Dermis microvascular lymphatic vessel endothelial cell (primary cell): ENCODE measurements around the gene MMP24. TPM values are rescaled to one million over a fixed set of nuclear protein-coding genes. Genes with fewer than 3 reads are reported as not detected.
"Not testable (repeated sequence)": the region's sequence is repeated elsewhere in the genome, so short reads cannot be mapped to it uniquely, and the experiment has no call there.

Source experiments
- DNase-seq, 2 donors: peaks; one replicate each; pipeline versions ENCODE4 v3.0.0 to v3.0.0-alpha.2; 2010; ENCODE audit warnings: low read depth in 2 of 2
- total RNA-seq: library from RNA; depleted of rRNA; stranded (reverse); fragments of >200 nt; gene quantifications from 2 replicates; pipeline ENCODE4 v1.2.1, GENCODE V29; 2014

MMP24 gene
- total RNA-seq, 1 donor from 2014 or later, result under 0.01 TPM

DNA sequence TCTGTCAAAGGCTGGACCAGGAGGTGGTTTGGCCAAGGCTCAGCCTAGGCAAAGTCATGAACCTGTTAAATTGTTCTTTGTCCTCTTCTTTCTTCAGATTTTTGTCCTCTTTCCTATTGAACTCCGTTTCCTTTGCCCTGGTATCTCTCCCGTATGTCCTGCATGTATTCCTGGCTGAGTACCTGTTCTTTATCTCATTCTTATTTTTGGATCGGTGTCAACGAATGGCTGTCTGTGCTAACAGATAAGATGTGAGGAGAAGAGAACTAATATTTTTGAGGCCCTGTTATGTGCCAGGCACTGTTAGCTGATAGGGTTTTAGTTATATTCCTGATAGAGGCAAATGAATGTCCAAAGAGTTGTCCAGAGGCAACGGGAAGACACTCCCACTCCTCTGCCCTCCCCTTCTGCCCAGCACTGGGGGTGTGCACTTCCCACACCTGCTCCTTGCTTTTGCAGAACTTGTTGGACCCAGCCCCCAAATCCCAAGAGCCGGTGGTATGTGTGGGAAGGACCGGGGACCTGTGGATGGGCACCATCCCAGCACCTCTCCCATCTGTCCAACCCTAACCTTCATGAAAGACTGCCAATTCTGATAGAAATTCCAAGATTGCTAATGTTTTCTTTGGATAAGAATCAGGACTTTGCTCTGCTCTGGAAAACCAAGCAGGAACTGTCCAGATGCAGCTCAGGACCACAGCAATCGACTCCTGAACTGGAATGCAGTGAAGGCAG lies 30.9 kb downstream of the MMP24 start:
- peak in 1 of 2 donors; percentile 42 for DNase-seq

- no peak for DNase-seq
Measured at GRCh38 chr20:35260426-35260825, 33.9 kb downstream of the MMP24 start.

DNA sequence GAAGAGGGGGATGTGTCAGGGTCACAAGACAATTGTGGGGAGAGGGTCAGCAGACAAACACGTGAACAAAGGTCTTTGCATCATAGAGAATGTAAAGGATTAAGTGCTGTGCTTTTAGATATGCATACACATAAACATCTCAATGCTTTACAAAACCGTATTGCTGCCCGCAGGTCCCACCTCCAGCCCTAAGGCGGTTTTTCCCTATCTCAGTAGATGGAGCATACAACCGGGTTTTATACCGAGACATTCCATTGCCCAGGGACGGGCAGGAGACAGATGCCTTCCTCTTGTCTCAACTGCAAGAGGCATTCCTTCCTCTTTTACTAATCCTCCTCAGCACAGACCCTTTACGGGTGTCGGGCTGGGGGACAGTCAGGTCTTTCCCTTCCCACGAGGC lies 35.8 kb downstream of the MMP24 start:
- not testable (repeated sequence) for DNase-seq

- peak in 1 of 2 donors; percentile 55 for DNase-seq
Measured at GRCh38 chr20:35262731-35263531, 36.4 kb downstream of the MMP24 start.

DNA sequence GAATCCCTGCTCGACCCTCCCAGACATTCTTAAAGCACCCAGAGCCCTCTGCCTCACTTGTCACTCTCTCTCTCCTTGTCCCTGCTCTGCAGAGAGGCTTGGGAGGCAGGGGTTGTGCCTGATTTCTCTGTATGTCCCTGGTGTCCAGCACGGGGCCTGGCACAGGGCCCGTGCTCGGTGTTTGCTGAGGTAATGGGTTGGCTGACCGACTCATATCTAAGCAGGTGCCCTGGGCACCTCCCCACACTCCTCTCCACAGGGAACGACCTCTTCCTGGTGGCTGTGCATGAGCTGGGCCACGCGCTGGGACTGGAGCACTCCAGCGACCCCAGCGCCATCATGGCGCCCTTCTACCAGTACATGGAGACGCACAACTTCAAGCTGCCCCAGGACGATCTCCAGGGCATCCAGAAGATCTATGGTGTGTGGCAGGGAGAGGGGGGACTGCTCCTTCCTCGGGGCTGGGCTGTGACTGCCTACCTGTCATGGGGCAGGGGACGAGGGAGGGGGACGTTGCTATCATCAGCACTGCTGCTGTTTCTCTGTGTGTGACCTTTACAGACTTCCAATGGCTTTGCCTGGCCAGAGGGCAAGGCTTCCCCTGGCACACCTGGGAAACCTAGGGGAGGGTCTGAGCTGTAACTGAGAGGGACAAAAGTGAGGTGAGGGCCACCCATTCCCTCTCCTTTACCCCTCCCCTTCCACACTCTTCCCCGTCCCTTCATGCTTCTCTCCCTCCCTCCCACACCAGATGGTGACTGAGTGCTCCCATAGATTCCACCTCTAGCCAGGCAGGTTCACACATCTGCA lies 37.2 kb downstream of the MMP24 start:
- peak in 1 of 2 donors; percentile 11 for DNase-seq

DNA sequence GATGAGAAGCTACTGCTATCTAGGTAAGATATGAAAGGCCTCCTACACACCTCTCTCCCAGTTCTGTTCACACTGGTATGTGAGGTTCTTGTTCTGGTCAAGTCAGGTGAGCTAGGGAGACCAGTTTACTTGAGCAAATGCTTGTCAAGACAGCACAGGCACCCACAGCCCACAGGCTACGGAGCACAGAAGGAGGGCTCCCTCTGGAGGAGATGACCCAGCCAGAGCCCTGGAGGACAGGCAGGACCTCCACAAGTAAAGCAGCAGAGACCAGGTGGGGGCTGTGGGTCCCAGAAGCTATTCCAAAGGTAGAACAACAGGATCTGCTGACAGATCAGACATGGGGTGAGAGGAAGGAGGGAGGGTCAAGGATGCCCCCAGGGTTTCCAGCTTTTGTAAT lies 38.3 kb downstream of the MMP24 start:
- peak in 1 of 2 donors; percentile 53 for DNase-seq

- DNase-seq, result no peak
Measured at GRCh38 chr20:35267092-35267491, 40.6 kb downstream of the MMP24 start.

DNA sequence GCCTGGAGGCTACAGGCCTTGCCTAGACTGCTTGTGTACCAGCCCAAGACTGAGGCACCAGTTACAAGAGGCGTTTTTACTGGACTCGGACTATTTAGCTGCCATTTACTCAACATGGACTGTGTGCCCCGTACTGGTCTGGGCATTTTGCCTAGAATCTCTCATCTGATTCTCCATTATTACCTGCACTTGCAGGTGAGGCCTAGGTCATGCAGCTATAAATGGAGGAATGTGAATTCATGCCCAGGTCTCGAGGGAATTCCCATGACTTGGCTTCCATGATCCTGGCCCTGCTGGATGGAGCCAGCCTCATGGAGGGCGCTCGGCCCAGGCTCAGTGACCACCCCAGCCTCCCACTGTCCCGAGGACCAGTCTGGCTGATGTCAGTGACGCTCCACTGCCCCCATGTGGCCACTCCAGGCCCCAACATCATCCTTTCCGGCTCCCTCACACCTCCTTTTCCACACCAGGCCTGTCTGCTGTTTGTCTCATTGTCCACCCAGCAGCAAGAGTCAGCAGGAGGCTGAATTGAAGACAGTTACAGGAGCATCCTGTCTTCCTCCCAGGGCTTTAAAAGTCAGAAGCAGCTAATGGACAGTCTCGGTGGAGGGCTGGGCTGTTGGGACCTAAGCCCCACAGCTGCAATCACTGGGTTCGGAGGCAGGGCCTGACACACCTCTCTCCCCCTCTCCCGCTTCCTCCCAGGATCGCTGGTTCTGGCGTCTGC lies 42.7 kb downstream of the MMP24 start:
- peak; percentile 40 to 67 for DNase-seq

DNA sequence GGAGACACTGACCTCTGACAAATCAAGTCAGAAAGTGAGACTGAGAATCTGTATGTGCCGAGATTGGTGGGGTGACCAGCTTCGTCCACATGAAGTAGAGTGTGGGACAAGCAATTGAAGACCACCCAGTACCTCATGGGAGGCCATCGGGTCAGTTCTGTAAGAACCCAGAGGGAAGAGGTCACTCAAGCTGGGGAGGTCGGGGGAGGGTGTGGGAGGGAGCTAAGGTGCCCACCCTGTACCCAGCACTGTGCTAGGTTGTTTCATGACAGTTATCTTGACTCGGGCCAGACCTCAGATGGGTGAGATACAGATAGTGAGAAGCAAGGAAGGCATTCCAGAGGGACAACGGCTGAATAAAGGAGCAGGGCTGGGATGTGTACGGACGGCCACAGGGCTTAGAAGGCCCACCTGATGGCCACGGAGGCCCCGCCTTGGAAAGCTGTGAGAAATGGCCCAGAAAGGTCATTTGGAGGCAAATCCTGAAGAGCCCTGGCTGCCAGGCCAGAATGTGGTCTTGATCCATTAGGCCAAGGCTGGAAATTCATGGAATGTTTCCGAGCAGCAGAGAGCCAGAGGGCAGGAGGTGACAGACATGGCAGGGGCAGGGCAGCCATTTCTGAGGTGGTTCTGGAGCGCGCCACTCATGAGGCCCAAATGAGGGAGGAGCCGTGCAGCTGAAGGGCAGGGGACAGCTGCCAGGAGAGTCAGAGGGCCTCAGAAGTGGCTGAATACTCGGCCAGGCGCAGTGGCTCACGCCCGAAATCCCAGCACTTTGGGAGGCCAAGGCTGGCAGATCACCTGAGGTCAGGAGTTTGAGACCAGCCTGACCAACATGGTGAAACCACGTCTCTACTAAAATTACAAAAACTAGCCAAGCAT lies 43.8 kb downstream of the MMP24 start:
- no peak for DNase-seq

- DNase-seq, result no peak
Measured at GRCh38 chr20:35271073-35271882, 44.8 kb downstream of the MMP24 start.

GRCh38 chr20:35271904-35272303 lies 45.4 kb downstream of the MMP24 start:
- no peak for DNase-seq

DNA sequence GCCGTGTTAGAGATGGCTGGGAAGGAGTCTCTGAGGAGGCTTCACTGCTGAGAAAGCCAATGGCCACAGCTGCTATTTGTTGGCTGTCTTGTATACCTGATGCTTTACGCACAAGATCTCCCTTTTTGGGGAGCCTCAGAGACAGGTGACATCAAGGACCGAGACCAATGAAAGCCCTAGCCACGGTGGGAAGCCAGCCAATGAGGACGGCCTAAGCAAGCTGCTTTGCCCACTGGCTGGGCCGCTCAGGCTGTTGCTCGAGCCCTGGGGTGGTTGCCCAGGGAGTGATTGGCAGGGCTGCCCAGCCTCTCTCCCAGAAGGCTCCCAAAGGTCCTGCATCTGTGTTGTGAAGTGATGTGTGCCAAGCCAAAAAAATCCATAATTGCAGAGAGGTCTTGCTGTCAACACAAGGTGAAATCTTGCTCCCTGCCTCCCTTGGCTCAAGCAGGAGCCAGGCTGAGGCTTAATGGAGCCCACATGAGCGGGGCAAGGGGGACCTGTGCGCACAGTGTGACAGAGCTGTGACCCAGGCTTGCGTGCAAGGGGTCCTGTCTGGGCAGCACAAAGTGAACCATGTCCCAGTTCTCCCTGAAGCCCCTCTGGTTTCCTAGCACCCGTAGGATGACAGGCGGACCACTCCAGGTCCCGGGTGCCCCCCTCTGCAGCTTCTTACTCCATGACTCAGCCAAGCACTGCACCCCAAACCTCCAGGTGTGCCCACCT lies 47.1 kb downstream of the MMP24 start:
- no peak for DNase-seq

DNA sequence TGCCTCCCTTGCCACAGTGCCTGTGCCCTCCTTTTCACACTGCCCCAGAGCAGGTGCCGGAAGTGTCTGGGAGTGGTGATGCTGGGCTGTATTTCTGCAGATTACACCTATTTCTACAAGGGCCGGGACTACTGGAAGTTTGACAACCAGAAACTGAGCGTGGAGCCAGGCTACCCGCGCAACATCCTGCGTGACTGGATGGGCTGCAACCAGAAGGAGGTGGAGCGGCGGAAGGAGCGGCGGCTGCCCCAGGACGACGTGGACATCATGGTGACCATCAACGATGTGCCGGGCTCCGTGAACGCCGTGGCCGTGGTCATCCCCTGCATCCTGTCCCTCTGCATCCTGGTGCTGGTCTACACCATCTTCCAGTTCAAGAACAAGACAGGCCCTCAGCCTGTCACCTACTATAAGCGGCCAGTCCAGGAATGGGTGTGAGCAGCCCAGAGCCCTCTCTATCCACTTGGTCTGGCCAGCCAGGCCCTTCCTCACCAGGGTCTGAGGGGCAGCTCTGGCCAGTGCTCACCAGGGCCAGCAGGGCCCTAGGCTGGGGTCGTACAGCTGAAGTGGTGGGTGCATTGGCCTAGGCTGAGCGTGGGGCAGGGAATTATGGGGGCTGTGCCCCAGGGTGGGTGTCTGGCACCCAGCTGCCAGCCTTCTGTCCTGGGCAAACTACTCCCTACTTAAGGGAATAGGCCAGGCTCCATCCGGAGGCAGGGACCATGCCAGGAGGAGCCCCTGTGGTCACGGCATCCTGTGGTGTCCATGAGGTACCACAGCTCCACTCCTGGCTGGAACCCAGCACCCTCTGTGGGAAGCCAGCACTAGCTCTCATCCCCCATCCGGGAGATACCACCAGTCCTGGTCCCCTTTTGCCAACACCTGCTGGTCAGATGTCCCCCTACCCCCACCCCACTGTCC lies 47.9 kb downstream of the MMP24 start:
- DNase-seq, result no peak

DNA sequence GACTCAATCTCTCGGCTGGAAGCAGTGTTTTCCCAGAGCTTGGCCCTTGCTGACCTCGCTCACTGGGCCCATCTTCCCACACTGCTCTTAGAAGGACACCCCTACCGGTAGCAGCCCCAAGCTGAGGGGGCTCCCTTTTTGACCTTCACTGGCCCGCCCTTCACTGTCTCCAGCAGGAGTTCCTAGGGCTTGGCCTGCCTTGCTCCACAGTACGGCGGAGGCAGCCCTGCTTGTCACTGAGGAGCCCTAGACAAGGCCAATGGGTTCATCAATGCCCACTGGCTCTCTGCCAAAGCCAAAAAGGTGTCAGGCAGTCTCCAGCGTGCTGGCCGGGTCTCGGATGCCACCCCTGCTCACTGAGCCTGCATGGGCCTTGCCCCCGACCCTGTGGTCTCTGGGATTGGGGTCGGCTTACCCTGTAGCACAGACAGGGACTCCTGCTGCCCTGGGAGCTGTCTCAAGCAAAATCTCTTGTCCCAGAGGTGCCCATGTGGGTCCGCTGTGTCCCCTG lies 49.3 kb downstream of the MMP24 start:
- no peak for DNase-seq

- no peak for DNase-seq
Measured at GRCh38 chr20:35276408-35276807, 49.9 kb downstream of the MMP24 start.

DNA sequence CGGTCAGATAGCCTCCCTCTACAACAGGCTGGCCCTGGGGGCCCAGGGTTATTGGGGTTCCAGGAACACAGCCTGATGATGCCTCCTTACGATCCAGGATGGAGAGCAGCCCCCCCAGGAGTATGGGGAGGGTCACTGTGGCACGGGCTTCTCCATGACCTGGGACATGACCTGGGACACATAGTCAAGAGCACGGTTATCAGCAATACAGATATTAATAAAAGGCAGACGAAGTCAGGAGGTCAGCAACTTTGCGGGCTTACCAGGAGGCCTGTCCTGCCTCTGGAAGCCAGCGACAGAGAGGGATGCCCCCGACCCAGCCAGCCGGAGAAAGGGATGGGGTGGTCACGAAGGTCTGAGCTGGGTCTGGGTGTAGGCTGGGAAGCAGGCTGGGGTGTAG lies 50.6 kb downstream of the MMP24 start:
- DNase-seq, result no peak
